Stimulated activated naive CD8-positive, alpha-beta T cell treated with anti-CD3 and anti-CD28 coated beads, Interleukin-15, Interleukin-2, amounts not matched to agents 100 U/mL and 50 U/mL, for 24 hours (primary cell): Measurements from ENCODE around the gene WBP1L.
"Not testable (repeated sequence)": the region's sequence is repeated elsewhere in the genome, so short reads cannot be mapped to it uniquely, and the experiment has no call there.

Source experiments
- ATAC-seq: fragments of 150-1000 bp; cut with Tn5 transposase; one replicate; pipeline ENCODE4 v1.10.0; 2021
- DNase-seq: peaks from one replicate; pipeline ENCODE4 v3.0.0; 2021

The WBP1L gene

GRCh38 chr10:102838276-102838927 is 94.7 kb downstream of the WBP1L start:
- not testable (repeated sequence) for DNase-seq, ATAC-seq

- DNase-seq (no peak), ATAC-seq (no peak)
Measured at GRCh38 chr10:102841827-102842345, 98.1 kb downstream of the WBP1L start.

- not testable (repeated sequence) for ATAC-seq, DNase-seq
Measured at GRCh38 chr10:102843139-102843538, 99.4 kb downstream of the WBP1L start.

DNA sequence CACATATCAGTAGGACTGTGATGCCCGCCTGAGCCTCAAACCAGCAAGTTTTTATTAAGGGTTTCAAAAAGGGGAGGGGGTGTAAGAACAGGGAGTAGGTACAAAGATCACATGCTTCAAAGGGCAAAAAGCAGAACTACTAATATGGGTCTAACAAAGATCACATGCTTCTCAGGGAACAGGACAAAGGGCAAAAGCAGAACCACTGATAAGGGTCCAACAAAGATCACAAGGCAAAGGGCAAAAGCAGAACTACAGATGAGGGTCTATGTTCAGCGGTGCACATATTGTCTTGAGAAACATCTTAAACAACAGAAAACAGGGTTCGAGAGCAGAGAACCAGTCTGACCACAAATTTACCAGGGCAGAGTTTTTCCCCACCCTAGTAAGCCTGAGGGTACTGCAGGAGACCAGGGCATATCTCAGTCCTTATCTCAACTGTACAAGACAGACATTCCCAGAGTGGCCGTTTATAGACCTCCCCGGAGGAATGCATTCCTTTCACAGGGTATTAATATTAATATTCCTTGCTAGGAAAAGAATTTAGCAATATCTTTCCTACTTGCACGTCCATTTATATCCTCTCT is 100.5 kb downstream of the WBP1L start:
- DNase-seq, ATAC-seq: not testable (repeated sequence)

DNA sequence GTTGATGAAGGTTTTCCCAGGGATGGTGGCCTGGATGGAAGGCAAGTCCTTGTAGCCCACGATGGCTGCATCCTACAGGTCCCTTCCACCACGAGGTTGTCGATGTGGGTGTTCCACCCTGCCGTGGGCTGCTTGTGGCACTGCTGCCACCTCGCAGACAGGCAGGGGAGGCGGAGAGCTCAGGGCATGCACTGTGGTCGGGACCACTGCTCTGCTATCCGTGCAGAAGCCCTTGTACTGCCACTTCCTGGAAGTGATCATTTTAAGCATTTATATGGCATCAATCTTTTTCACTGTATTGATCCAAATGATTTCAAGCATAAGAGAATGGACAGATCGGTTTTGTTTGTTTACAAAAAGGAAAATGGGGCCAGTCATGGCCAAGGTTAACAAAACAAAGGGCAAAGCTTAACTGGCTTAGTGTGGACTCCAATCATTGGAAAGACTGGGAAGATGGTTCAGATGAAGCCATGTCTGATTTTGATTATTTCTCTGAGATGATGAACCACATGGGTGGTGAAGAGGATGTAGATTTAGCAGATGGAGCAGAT is 101.7 kb downstream of the WBP1L start:
- ATAC-seq, result no peak
- no peak for DNase-seq

DNA sequence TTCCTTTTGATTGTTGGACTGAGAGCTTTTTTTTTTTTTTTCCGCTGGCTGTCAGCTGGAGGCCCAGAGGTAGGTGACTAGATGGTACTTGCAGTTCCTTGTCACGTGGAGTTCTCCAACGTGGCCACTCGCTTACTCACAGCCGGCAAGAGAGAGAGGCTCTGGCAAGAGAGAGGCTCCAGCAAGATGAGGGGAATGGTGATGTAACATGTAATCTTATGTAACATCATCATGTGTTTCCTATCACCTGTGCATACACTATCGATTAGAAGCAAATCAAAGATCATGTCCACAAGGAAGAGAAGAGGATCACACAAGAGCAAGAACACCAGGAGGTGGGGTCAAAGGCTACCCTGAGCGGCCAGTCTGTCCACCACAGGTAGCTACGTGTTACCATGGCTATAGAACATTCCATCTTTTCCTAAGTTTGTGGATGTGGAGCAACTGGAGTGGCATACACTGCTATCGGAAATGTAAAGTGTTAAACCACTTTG is 106.3 kb downstream of the WBP1L start:
- DNase-seq (no peak), ATAC-seq (no peak)

DNA sequence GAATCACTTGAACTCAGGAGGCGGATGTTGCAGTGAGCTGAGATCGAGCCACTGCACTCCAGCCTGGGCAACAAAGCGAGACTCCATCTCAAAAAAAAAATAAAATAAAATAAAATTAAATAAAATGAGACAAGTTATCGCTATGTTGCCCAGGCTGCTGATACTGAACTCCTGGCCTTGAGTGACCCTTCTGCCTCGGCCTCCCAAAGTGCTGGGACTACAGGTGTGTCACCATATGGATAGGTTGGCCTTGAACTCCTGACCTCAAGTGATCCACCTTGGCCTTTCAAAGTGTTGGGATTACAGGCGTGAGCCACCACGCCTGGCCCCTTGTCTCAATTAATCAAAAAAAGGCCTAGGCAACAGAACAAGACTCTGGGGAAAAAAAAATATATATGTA is 109.5 kb downstream of the WBP1L start:
- not testable (repeated sequence) for ATAC-seq, DNase-seq

DNA sequence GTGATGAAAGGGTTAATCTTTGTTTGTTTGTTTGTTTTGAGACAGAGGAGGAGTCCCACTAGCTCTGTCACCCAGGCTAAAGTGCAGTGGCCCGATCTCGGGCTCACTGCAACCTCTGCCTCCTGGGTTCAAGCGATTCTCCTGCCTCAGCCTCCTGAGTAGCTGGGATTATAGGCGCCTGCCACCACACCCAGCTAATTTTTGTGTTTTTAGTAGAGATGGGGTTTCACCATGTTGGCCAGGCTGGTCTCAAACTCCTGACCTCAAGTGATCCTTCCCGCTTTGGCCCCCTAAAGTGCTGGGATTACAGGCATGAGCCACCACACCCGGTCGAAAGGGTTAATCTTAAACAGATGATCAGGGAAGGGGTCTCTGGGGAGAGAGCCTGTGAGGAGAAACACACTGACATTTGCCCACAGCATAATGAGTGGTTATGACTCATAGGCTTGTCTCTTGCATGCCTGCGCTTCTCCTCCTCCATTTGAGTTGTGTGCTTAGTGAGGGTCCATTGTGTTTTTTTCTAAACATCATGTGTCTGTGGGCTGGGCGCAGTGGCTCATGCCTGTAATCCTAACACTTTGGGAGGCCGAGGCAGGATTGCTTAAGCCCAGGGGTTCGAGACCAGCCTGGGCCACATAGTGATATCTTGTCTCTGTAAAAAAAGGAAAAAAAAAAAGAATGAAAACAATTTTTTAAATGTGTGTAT is 112.1 kb downstream of the WBP1L start:
- ATAC-seq, result not testable (repeated sequence)

DNA sequence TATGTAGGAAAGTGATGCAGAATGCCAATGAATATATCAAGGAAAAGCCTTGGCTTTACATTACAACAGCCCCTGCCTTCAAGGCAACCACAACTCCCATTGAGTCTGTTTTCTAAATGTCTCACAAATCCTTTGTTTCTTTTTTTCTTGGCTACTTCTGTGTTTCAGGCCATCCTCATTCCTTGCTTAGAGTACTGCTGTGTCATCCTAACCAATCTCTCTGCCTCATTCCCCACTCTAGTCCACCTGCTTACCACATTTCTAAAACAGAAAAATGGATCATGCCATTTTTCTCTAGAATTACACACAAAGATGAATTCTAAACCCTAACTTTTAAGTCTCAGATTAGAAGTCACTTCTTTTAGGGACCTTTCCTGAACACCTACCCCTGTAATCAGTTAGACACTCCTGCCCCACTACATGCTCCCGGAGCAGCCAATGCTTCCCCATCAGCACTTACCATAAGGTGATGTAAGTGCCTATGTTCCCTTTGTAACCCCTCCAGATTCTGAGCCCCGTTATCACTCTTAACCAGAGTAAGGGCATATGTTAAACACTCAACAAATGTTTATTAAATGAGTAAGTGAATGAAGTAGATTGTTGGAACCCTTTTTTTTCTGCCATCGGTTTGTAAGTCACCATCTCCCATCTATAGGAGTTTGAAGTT is 113.1 kb downstream of the WBP1L start:
- ATAC-seq (no peak), DNase-seq (no peak)

More for the DNA sequence above, 112.1 kb downstream of the WBP1L start:
- peak; percentile 9 for DNase-seq

DNA sequence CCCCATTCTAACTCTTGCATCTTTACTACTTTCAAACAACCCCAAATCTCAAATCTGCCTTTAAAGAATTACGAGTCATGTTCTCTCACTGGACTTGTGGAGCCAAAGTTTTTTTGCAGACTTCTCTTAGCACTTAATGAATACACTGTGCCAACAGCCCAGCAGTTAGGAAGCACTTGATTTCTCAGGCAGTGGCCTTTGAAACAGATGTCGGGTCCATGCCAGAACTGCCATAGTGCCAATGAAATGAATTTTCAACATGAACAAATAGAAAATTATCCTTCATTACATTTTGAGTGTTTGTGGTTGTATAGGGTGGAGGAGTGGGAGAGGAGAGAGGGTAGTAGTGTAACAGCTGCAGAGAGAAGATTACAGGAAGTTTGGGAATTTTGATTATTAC is 116.2 kb downstream of the WBP1L start:
- ATAC-seq, result no peak
- DNase-seq, result no peak

DNA sequence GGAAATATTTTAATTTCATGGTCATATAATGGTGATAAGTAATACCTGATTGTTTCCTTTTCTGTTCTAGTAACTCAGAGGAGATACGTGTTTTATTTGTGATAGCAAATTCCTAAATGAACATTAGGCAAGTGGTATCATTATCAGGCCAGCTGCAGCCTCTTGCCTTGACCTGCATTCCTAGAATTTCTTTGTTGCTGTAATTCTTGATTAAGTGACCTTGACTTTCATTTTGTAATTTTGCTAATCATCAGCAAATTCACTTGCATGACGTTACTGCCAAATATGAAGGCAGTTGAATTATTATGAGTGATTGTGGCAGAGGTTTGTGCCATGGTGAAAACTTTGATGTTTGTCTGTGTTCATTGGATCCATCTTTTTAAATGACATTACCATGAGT is 119.9 kb downstream of the WBP1L start:
- no peak for DNase-seq
- ATAC-seq, result no peak

- ATAC-seq (no peak), DNase-seq (no peak)
Measured at GRCh38 chr10:102865620-102866019, 121.9 kb downstream of the WBP1L start.
